HCT116 (cell line): ENCODE results near the gene TACR3.

Experiments used
- EZH2phosphoT487 ChIP-seq: fragments of 200-600 bp; IDR thresholded peaks from 2 replicates; pipeline ENCODE4 v1.6.1; 2018; ENCODE audit warnings: antibody characterized with exemption, borderline replicate concordance
- TF ChIP-seq, protein P1 (sequence below), 3 experiments: fragments of 200-600 bp in 1 of 3; sonication (generic) in 1 of 3; IDR thresholded peaks in 2 of 3; conservative IDR thresholded peaks in 1 of 3; 2 replicates each; pipeline ENCODE4 v1.5.1; 2012 to 2017; ENCODE audit warnings: low read depth in 2 of 3, low read length in 2 of 3, antibody characterized with exemption in 1 of 3, borderline replicate concordance in 1 of 3, control low read depth in 1 of 3, mild to moderate bottlenecking in 1 of 3, mixed read lengths in 1 of 3, mixed run types in 1 of 3, moderate library complexity in 1 of 3; ENCODE audit not compliant: insufficient read depth in 1 of 3

DNA sequence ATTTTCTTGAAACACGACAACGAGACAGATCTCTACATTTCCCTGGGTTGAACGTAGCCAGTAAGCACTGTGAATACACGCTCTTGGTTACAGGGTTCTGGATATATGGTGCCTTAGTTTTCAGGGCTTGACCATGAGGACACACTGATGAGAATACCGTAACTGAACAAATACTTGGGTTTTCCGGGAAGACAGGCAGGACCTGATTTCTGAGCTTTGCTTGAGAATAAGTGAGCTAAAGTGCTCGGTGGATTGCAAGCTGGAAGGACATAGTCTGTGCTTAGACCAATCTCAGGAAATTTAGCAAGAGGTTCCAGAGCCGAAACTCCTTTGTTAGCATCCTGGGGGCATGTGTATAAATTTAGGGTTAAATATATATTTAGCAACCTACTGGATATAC lies 876 bp upstream of the TACR3 start:
- TF ChIP-seq, protein P1, sequence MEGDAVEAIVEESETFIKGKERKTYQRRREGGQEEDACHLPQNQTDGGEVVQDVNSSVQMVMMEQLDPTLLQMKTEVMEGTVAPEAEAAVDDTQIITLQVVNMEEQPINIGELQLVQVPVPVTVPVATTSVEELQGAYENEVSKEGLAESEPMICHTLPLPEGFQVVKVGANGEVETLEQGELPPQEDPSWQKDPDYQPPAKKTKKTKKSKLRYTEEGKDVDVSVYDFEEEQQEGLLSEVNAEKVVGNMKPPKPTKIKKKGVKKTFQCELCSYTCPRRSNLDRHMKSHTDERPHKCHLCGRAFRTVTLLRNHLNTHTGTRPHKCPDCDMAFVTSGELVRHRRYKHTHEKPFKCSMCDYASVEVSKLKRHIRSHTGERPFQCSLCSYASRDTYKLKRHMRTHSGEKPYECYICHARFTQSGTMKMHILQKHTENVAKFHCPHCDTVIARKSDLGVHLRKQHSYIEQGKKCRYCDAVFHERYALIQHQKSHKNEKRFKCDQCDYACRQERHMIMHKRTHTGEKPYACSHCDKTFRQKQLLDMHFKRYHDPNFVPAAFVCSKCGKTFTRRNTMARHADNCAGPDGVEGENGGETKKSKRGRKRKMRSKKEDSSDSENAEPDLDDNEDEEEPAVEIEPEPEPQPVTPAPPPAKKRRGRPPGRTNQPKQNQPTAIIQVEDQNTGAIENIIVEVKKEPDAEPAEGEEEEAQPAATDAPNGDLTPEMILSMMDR (IDR thresholded peaks at IDR 0.05 in 2 of 3, conservative IDR thresholded peaks at IDR 0.05 in 1 of 3; ENCODE audit: borderline replicate concordance in 1 of 3, insufficient read depth in 1 of 3, low read depth in 2 of 3, low read length in 2 of 3), result no peak
- TF ChIP-seq EZH2phosphoT487, result no peak
